RPMI7951 (cell line): ENCODE measurements around the gene CD244. TPM values are rescaled to one million over a fixed set of nuclear protein-coding genes. Genes with fewer than 3 reads are reported as not detected.
"Not testable (repeated sequence)": the region's sequence is repeated elsewhere in the genome, so short reads cannot be mapped to it uniquely, and the experiment has no call there.

Experiments
- DNase-seq: peaks from one replicate; pipeline ENCODE4 v3.0.0-alpha.2; 2012; ENCODE audit warnings: low read depth
- total RNA-seq: library from RNA; depleted of rRNA; stranded (reverse); fragments of >200 nt; shearing (Covaris generic); gene quantifications from 2 replicates; pipeline ENCODE4 v1.2.3, GENCODE V29; 2014; rRNA removed

The CD244 gene
- total RNA-seq, result not detected in 2 replicates

- no peak for DNase-seq
Observed at GRCh38 chr1:160862203-160863060, at the start of gene CD244. Gene CD244, minus strand, starts transcription at chr1:160862887. Its CDS starts 210 bp downstream, at chr1:160862677.

- no peak for DNase-seq
Observed at GRCh38 chr1:160911925-160912324, 49.2 kb upstream of the CD244 start.

GRCh38 chr1:160911441-160911840 lies 48.8 kb upstream of the CD244 start:
- no peak for DNase-seq

GRCh38 chr1:160910170-160910750 lies 47.6 kb upstream of the CD244 start:
- no peak for DNase-seq

GRCh38 chr1:160907976-160908375 lies 45.3 kb upstream of the CD244 start:
- no peak for DNase-seq

- DNase-seq, result no peak
Observed at GRCh38 chr1:160905617-160905989, 42.9 kb upstream of the CD244 start.

- DNase-seq, result no peak
Observed at GRCh38 chr1:160904783-160905616, 42.3 kb upstream of the CD244 start.

GRCh38 chr1:160902251-160902650 lies 39.6 kb upstream of the CD244 start:
- DNase-seq, result not testable (repeated sequence)

- DNase-seq, result no peak
Observed at GRCh38 chr1:160901768-160902167, 39.1 kb upstream of the CD244 start.

GRCh38 chr1:160900683-160901082 lies 38.0 kb upstream of the CD244 start:
- not testable (repeated sequence) for DNase-seq

GRCh38 chr1:160894368-160895135 lies 31.9 kb upstream of the CD244 start:
- DNase-seq, result not testable (repeated sequence)

- DNase-seq, result no peak
Observed at GRCh38 chr1:160891474-160891873, 28.8 kb upstream of the CD244 start.

- DNase-seq, result no peak
Observed at GRCh38 chr1:160888926-160889325, 26.2 kb upstream of the CD244 start.

GRCh38 chr1:160887071-160887470 lies 24.4 kb upstream of the CD244 start:
- DNase-seq, result no peak

GRCh38 chr1:160885042-160885441 lies 22.4 kb upstream of the CD244 start, which contains the start of gene ITLN1:
Gene ITLN1, minus strand, starts transcription at chr1:160885180. Its CDS starts 303 bp downstream, at chr1:160884877.
- DNase-seq, result no peak

- DNase-seq, result no peak
Observed at GRCh38 chr1:160884579-160884978, 21.9 kb upstream of the CD244 start.

GRCh38 chr1:160883581-160884513 lies 21.2 kb upstream of the CD244 start:
- DNase-seq, result no peak

- DNase-seq, result no peak
Observed at GRCh38 chr1:160882582-160882981, 19.9 kb upstream of the CD244 start.

GRCh38 chr1:160881264-160881663 lies 18.6 kb upstream of the CD244 start:
- not testable (repeated sequence) for DNase-seq

GRCh38 chr1:160880216-160880615 lies 17.5 kb upstream of the CD244 start:
- DNase-seq, result no peak
